ENCODE results near the gene BCL2L2.

Gene BCL2L2

DNA sequence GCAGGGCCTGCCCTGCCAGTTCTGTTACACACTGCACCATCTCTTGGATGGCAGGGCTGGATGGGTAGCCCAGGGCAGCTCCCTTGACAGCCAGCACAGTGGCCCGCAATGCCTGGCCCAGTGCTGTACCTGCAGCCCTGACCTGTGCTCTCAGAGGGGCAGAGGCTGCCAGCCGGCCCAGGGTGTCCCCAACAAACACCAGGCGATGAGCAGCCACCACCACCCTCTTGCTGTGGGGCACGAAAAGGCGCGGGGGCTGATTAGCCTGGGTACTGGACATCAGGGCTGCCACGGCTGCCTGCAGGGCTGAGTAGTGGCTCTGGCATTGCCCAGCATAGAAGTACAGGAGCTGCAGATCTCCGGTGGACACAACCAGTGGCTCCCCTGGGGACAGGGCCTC, 50.6 kb downstream of the BCL2L2 start:
- DNase-seq = no peak

DNA sequence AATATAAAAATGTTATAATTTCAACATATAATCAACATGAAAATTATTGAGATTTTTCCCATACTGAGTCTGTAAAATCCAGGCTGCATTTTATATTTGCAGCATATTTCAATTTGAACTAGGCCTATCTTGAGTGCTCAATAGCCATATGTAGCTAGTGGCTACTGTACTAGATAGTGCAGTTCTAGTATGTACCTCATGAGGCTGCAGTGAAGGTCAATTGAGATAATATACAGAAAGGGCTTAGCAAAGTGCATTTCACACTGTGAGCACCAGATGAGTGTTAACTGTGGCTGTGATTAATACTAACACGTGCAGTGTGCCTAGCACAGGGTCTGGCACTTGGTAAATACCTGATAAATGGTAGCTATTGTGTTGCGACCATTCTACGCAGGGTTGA, 51.4 kb downstream of the BCL2L2 start:
- DNase-seq = no peak

DNA sequence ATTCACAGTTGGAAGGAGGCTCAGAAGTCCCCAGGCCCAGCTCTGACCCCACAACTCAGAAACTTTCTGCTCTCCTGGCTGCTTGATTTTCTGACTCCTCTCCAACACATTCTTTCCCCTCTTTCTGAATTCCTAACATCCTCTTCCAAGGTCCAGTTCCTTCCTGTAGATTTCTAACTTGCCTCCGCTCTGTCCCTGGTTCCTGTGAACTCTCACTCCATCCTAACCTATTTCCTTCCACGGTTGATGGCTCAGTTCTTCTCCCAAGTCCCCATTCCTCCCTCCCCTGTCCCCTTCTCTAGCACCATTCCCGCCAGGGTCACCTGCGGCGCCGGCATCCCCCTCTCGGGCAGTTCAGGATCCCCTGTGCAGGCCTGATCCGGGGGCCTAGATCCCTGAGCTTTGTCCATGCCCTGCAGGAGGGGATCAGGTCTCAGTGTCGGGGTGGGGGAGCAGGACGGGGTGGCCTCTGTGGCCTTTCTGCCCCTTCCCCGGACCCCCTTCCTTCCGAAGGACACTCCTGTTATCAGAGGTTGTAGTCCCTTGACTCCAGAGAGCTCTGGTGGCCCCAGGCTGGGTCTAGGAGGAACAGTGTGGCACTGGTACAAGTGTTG, 52.0 kb downstream of the BCL2L2 start:
- DNase-seq = no peak

DNA sequence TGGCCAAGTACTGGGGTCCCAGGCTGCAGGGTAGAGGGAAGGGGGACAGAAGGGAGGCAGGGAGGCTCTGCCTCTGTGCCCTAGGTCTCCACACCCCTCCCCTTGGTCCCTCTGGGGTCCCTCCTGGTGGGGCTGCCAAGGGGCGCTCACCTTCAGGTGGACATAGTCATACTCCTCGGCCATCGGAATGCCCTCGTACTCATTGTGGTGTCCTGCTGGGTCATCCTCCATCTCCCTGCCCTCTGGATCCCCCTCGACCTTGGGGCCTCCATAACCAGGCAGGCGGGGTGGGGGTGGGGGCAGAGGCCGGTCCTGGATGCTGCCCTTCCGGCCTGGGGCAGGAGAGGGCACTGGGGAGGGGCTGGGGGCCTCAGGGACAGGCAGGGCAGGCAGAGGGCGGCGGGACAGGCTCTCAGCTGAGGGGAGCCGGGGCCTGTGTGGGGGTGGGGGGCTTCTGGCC, 52.6 kb downstream of the BCL2L2 start:
- DNase-seq = no peak

DNA sequence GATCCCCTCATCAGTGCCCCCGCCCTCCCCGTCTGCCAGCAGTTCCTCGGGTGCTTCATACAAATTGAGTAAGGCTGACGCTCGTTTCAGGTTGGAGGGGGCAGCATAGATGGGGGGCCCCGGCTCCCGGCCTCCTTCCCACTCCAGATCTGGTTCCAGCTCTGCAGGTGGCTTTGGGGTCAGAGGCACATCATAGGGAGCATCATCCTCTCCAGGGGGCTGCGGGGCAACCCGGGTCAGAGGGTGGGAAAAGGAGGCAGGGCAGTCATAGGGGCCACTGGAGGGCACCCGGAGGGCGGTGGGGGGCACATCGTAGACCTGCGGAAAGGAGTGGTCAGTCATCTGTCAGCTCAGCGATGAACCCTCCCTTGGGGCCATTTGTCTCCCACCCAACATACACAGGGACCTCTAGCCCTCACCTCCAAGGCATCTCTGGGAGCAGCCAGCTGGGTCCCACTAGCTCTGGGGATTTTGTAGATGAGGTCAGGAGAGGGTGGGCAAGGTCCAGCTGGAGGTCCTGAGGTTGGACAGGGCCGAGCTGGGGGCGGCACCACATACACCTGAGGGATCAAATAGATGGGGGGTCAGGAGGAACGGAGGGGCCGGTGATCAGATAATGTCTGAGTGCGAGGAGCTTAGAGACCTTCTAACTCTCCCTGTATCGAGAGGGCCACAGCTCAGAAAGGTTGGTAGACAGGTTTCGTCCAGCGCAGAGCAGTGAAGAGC, 53.3 kb downstream of the BCL2L2 start:
- DNase-seq = no peak

DNA sequence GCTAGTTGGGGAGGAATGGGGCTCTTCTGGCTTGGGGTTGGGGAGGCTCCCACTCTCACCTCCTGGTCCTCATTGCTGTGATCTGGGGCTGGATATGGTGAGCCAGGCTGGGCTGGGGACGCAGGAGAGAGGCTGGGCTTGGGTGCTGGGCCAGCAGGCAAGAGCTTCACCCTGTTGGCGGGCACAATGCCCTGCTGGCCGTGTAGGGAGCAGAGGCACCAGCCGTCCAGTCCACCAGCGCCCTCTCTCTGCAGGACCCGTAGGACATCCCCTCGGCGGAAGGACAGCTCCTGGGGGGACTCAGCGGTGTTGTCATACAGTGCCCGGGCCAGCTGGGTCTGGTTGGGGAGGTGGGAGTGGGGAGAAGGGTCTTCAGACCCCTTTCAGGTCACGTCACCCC, 53.9 kb downstream of the BCL2L2 start:
- DNase-seq = no peak

GRCh38 chr14:23361320-23361719, 54.7 kb downstream of the BCL2L2 start:
- no peak for DNase-seq

All from NCI-H1092 (cell line).